ENCODE results near the gene HMCN1.

The HMCN1 gene

GRCh38 chr1:185821612-185822385, 87.6 kb downstream of the HMCN1 start:
- in situ Hi-C loops (cut with HindIII; ENCODE audit: low pct_unique_long_range_greater_than_20kb, low sequenced_read_pairs), result no loop called here
- no peak for DNase-seq (ENCODE audit: low read depth in 1 of 2, low spot score in 1 of 2)
- no peak for TF ChIP-seq JUND (IDR thresholded peaks at IDR 0.05; ENCODE audit: low read depth)

- in situ Hi-C loops (cut with HindIII; ENCODE audit: low pct_unique_long_range_greater_than_20kb, low sequenced_read_pairs), result no loop called here
- no peak for DNase-seq (ENCODE audit: low read depth in 1 of 2, low spot score in 1 of 2)
- TF ChIP-seq JUND (IDR thresholded peaks at IDR 0.05; ENCODE audit: low read depth), result no peak
Observed at GRCh38 chr1:185823467-185823866, 89.3 kb downstream of the HMCN1 start.

- no peak for DNase-seq (ENCODE audit: low read depth in 1 of 2, low spot score in 1 of 2)
- in situ Hi-C loops (cut with HindIII; ENCODE audit: low pct_unique_long_range_greater_than_20kb, low sequenced_read_pairs), result no loop called here
- TF ChIP-seq JUND (IDR thresholded peaks at IDR 0.05; ENCODE audit: low read depth), result no peak
Observed at GRCh38 chr1:185824106-185824505, 89.9 kb downstream of the HMCN1 start.

DNA sequence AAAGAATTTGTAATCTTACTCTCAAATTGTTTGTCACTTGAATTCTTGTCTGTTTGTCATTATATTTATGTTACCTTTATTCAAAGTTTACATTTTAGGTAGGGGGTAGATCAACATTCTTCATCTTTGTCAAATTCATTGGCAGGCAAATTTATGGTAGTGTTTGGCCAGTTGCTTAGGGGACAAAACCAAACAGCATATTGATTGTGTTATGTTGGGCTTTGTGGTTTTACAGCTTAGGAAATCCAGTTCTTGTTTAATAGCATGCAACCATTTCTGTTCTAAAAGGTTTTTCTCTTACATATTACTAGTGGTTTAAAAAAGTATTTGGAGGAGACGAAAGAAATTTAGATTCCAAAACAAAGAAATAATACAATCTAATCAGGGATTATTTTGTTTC, 91.4 kb downstream of the HMCN1 start:
- in situ Hi-C loops (cut with HindIII; ENCODE audit: low pct_unique_long_range_greater_than_20kb, low sequenced_read_pairs), result no loop called here
- DNase-seq (ENCODE audit: low read depth in 1 of 2, low spot score in 1 of 2), result peak in 1 of 2 experiments; percentile 67
- no peak for TF ChIP-seq JUND (IDR thresholded peaks at IDR 0.05; ENCODE audit: low read depth)

DNA sequence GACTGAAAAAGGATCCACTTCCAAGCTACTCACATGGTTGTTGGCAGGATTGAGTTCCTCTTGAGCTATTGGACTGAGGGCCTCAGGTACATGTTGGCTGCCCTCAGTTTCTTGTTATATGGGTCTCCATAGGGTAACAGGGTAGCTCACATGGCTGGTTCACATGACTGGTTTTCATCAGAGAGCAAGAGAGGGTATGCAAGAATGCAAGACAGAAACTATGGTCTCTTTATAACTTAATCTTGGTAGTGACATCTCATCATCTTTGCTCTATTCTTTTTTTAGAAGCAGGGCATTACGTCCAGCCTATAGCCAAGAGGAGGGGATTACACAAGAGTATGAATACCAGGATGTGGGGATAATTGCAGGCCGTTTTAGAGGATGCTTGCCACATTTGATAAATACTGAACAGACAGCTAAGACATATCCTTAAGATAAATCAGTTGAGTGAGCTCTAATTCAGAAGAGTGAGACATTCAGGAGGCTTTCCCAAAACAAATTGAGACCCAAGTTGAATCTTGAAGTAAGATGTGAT, 100.2 kb downstream of the HMCN1 start:
- no peak for DNase-seq (ENCODE audit: low read depth in 1 of 2, low spot score in 1 of 2)
- no peak for TF ChIP-seq JUND (IDR thresholded peaks at IDR 0.05; ENCODE audit: low read depth)
- in situ Hi-C loops (cut with HindIII; ENCODE audit: low pct_unique_long_range_greater_than_20kb, low sequenced_read_pairs), result no loop called here

- no peak for TF ChIP-seq JUND (IDR thresholded peaks at IDR 0.05; ENCODE audit: low read depth)
- DNase-seq (ENCODE audit: low read depth in 1 of 2, low spot score in 1 of 2), result no peak
Observed at GRCh38 chr1:185835191-185835590, 101.0 kb downstream of the HMCN1 start.

DNA sequence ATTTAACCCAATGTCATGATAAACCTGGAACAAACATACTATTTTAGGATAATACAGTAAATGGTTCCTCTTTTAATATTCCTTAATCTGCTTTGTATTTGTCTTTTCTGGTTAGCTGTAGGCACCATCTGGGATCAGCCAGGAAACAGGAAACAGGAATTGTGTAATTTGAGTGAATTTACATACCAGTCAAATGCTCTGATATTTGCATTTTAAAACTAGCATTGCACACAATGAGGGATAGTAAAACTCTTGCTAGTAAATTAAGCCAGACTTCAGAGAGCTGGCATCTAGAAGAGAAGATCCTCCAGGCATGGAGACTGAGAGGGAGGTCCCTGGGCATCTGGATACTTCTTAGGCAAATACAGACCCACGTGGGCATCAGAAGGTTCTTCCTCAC, 103.5 kb downstream of the HMCN1 start:
- TF ChIP-seq JUND (IDR thresholded peaks at IDR 0.05; ENCODE audit: low read depth), result no peak
- no peak for DNase-seq (ENCODE audit: low read depth in 1 of 2, low spot score in 1 of 2)
- in situ Hi-C loops (cut with HindIII; ENCODE audit: low pct_unique_long_range_greater_than_20kb, low sequenced_read_pairs), result no loop called here

More at GRCh38 chr1:185835191-185835590, 101.0 kb downstream of the HMCN1 start:
- in situ Hi-C loops (cut with HindIII; ENCODE audit: low pct_unique_long_range_greater_than_20kb, low sequenced_read_pairs), result no loop called here

DNA sequence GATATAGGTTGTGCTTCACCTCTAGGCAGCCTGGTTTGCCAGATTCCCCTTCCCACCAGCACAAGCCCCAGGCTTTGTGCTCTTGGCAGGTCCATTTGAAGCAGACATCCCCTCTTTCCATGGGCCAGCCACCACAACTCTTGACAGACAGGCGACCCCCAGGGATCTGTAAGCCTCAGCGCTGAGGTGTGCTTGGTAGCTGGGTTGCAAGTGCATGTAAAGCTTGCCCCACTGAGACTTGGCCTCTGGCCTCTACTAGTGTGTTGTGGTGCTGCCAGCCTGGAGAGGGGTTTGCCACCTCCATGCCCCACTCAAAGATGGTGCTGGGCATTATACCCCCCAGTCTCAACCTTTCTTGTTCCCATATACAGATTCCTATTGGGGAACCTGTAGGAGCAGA, 103.9 kb downstream of the HMCN1 start:
- no peak for TF ChIP-seq JUND (IDR thresholded peaks at IDR 0.05; ENCODE audit: low read depth)

DNA sequence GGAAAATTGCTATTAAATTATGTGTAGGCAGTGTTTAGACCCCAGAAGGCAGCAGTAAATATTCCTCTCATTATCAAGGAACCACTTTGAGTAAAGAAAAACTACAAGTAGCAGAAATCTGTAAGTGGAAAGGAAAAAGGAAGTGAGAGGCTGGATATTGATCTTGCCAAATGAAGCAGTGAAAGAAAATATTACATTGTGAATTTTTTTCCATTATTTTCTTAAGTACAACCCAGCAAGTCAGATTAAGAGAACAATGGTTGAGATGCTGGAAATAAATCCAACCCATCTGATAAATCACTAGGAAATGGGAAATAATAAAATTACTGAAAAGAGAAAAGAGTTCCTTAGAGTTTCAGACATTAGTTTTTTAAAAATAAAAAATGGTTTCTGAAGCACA, 106.7 kb downstream of the HMCN1 start:
- in situ Hi-C loops (cut with HindIII; ENCODE audit: low pct_unique_long_range_greater_than_20kb, low sequenced_read_pairs), result no loop called here
- no peak for DNase-seq (ENCODE audit: low read depth in 1 of 2, low spot score in 1 of 2)
- no peak for TF ChIP-seq JUND (IDR thresholded peaks at IDR 0.05; ENCODE audit: low read depth)

More for the DNA sequence above, 103.9 kb downstream of the HMCN1 start:
- DNase-seq (ENCODE audit: low read depth in 1 of 2, low spot score in 1 of 2), result no peak
- in situ Hi-C loops (cut with HindIII; ENCODE audit: low pct_unique_long_range_greater_than_20kb, low sequenced_read_pairs), result no loop called here

- no peak for DNase-seq (ENCODE audit: low read depth in 1 of 2, low spot score in 1 of 2)
- TF ChIP-seq JUND (IDR thresholded peaks at IDR 0.05; ENCODE audit: low read depth), result no peak
- in situ Hi-C loops (cut with HindIII; ENCODE audit: low pct_unique_long_range_greater_than_20kb, low sequenced_read_pairs), result no loop called here
Observed at GRCh38 chr1:185843297-185843869, 109.2 kb downstream of the HMCN1 start.

DNA sequence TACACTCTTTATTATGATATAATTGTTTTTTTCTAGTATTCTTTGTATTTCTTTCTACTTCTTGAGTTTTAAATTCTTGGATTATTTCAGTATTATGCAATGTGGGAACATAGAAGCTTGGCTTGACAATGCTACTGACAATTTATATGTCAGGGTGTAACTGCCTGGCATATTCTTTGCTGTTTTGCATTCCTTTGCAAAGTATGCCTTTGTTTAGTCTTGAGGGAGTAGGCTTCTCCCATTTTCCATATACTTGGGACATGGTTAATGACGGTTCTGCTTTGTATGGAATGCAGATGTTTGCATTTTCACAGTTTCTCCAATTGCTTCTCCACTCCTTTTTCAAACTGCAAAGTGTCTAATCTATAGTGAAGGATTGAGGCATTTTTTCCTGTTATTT, 109.8 kb downstream of the HMCN1 start:
- DNase-seq (ENCODE audit: low read depth in 1 of 2, low spot score in 1 of 2), result no peak
- in situ Hi-C loops (cut with HindIII; ENCODE audit: low pct_unique_long_range_greater_than_20kb, low sequenced_read_pairs), result no loop called here
- TF ChIP-seq JUND (IDR thresholded peaks at IDR 0.05; ENCODE audit: low read depth), result no peak

DNA sequence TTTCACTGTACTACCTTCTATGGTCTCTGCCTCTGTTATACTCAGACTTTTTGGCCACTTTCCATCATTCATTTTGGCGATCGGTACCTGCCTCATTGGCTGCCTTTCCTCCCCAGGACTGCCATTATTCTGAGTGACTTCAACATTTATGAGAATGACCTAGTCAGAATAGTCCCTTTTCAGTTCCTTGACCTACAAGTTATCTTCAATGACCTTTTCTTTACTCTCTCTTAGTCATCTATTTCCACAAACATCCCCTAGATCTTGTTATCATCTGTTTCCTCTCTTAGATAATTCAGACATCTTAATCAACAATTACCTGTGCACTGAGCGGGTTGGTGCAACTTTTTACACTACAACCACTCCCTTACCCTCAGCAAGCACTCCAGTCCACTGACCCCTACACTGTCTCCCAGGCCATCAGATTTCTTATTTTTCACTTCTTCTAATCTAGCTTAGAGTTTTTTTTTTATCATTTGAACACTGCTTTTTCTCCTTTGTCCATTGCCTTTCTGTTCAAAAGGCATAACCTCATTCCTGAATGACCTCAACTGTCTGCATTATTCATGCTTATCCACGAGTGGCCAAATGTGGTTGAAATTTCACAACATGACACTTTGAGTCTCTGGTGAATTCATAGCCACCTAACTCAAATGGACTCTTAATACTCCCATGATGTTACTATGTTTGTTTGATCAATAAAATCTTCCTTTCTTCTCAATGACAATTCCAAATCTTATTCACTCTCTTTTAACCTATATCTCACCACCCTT, 112.7 kb downstream of the HMCN1 start:
- DNase-seq (ENCODE audit: low read depth in 1 of 2, low spot score in 1 of 2), result no peak
- in situ Hi-C loops (cut with HindIII; ENCODE audit: low pct_unique_long_range_greater_than_20kb, low sequenced_read_pairs), result no loop called here
- TF ChIP-seq JUND (IDR thresholded peaks at IDR 0.05; ENCODE audit: low read depth), result no peak

DNA sequence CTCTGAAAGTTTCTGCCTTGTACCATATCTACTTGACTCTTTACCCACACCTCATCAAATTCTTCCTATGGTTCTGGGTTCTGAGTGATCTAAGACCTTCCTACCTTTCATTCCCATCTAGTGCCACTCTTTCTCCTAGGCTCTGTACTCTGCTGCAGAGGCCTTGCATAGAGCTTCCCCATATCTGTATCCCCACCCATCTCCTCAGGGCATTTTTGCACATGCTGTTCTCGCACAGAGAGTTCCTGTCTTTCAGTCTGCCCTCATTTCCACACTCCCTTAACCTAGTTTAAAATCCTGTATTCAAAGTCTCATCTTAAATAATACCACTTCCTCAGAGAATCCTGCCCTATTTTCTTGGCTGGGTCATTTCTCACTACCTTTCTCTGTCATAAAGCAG, 114.8 kb downstream of the HMCN1 start:
- in situ Hi-C loops (cut with HindIII; ENCODE audit: low pct_unique_long_range_greater_than_20kb, low sequenced_read_pairs), result no loop called here
- TF ChIP-seq JUND (IDR thresholded peaks at IDR 0.05; ENCODE audit: low read depth), result no peak

More for the DNA sequence above, 114.8 kb downstream of the HMCN1 start:
- no peak for DNase-seq (ENCODE audit: low read depth in 1 of 2, low spot score in 1 of 2)

Measured in T47D (cell line).